SK-N-MC (cell line): ENCODE measurements around the gene CA10.

Experiments used
- EZH2 ChIP-seq: fragments of 200-600 bp; sonication (generic); IDR thresholded peaks from one replicate; pipeline ENCODE4 v1.6.1; 2017; ENCODE audit warnings: antibody characterized with exemption
- FOXP2 ChIP-seq: optimal IDR thresholded peaks from 2 replicates; pipeline ENCODE3; 2011; ENCODE audit warnings: mild to moderate bottlenecking, moderate library complexity; ENCODE audit not compliant: insufficient read depth; ENCODE audit errors: extremely low read length, control extremely low read depth
- POLR2AphosphoS5 ChIP-seq: IDR thresholded peaks from 2 replicates; pipeline ENCODE4 v1.6.1; 2012; ENCODE audit warnings: mild to moderate bottlenecking, low read depth, low read length, borderline replicate concordance

- TF ChIP-seq EZH2 = no peak
- no peak for TF ChIP-seq POLR2AphosphoS5
- TF ChIP-seq FOXP2 = no peak
Observed at GRCh38 chr17:51608251-51608933, 550.1 kb downstream of the CA10 start.
